Measurements from ENCODE around the gene CDC42BPB. TPM values are rescaled to one million over a fixed set of nuclear protein-coding genes. Genes with fewer than 3 reads are reported as not detected.
A peak's percentile ranks its signal among the peaks of the same experiment; 100 is the strongest.

CDC42BPB gene
- total RNA-seq, 1 donor from 2014 or later = 89.3 TPM

GRCh38 chr14:103019826-103020225, 37.5 kb downstream of the CDC42BPB start:
- DNase-seq (ENCODE audit: low read depth in 2 of 2) = no peak

- no peak for DNase-seq (ENCODE audit: low read depth in 2 of 2)
Observed at GRCh38 chr14:103019236-103019635, 38.1 kb downstream of the CDC42BPB start.

- DNase-seq (ENCODE audit: low read depth in 2 of 2) = no peak
Observed at GRCh38 chr14:103016594-103016993, 40.8 kb downstream of the CDC42BPB start.

- no peak for DNase-seq (ENCODE audit: low read depth in 2 of 2)
Observed at GRCh38 chr14:103016071-103016470, 41.3 kb downstream of the CDC42BPB start.

- peak in 1 of 2 donors; percentile 20 for DNase-seq (ENCODE audit: low read depth in 2 of 2)
Observed at GRCh38 chr14:103015426-103015825, 41.9 kb downstream of the CDC42BPB start.

GRCh38 chr14:103014466-103015228, 42.7 kb downstream of the CDC42BPB start:
- peak in 1 of 2 donors; percentile 23 for DNase-seq (ENCODE audit: low read depth in 2 of 2)

GRCh38 chr14:103013028-103013427, 44.3 kb downstream of the CDC42BPB start:
- DNase-seq (ENCODE audit: low read depth in 2 of 2) = no peak

- DNase-seq (ENCODE audit: low read depth in 2 of 2) = no peak
Observed at GRCh38 chr14:103009559-103009958, 47.8 kb downstream of the CDC42BPB start.

- peak in 1 of 2 donors; percentile 84 for DNase-seq (ENCODE audit: low read depth in 2 of 2)
Observed at GRCh38 chr14:103008768-103009357, 48.5 kb downstream of the CDC42BPB start.

- no peak for DNase-seq (ENCODE audit: low read depth in 2 of 2)
Observed at GRCh38 chr14:103008126-103008525, 49.2 kb downstream of the CDC42BPB start.

GRCh38 chr14:103007555-103007954, 49.8 kb downstream of the CDC42BPB start:
- peak; percentile 78 to 87 for DNase-seq (ENCODE audit: low read depth in 2 of 2)

GRCh38 chr14:103006991-103007520, 50.3 kb downstream of the CDC42BPB start:
- DNase-seq (ENCODE audit: low read depth in 2 of 2) = no peak

GRCh38 chr14:103006106-103006505, 51.2 kb downstream of the CDC42BPB start:
- DNase-seq (ENCODE audit: low read depth in 2 of 2) = no peak

GRCh38 chr14:103003850-103004249, 53.5 kb downstream of the CDC42BPB start:
- DNase-seq (ENCODE audit: low read depth in 2 of 2) = no peak

GRCh38 chr14:103003351-103003615, 54.1 kb downstream of the CDC42BPB start:
- no peak for DNase-seq (ENCODE audit: low read depth in 2 of 2)

- DNase-seq (ENCODE audit: low read depth in 2 of 2) = no peak
Observed at GRCh38 chr14:103002578-103003350, 54.6 kb downstream of the CDC42BPB start.

- no peak for DNase-seq (ENCODE audit: low read depth in 2 of 2)
Observed at GRCh38 chr14:103001651-103002396, 55.5 kb downstream of the CDC42BPB start.

- DNase-seq (ENCODE audit: low read depth in 2 of 2) = no peak
Observed at GRCh38 chr14:103001226-103001625, 56.1 kb downstream of the CDC42BPB start.

- DNase-seq (ENCODE audit: low read depth in 2 of 2) = no peak
Observed at GRCh38 chr14:103000291-103000921, 56.9 kb downstream of the CDC42BPB start.

- no peak for DNase-seq (ENCODE audit: low read depth in 2 of 2)
Observed at GRCh38 chr14:102999227-102999895, 58.0 kb downstream of the CDC42BPB start.

GRCh38 chr14:102998393-102998792, 59.0 kb downstream of the CDC42BPB start:
- DNase-seq (ENCODE audit: low read depth in 2 of 2) = no peak
